Measurements from ENCODE around the gene PCDH15.

DNA sequence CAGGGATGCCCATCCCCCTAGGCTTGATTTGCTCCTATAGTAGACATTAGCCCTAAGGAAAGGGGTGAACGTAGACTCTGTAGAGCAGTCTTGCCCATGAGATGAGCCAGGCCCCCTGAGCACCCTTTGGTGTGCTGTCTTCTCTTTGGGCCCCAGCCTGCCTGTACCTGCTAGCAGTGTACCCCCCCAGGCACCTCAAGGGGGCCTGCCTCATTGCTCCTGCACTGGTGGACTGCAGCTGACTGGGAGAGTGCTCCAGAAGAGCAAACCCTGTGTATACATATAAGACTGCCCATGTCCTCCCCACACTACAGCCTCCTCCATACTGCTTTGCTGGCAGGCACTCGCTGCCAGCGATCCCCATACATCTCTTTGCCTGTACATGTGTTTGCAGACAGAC lies 206.7 kb downstream of the PCDH15 start:
- TF ChIP-seq, protein P1, sequence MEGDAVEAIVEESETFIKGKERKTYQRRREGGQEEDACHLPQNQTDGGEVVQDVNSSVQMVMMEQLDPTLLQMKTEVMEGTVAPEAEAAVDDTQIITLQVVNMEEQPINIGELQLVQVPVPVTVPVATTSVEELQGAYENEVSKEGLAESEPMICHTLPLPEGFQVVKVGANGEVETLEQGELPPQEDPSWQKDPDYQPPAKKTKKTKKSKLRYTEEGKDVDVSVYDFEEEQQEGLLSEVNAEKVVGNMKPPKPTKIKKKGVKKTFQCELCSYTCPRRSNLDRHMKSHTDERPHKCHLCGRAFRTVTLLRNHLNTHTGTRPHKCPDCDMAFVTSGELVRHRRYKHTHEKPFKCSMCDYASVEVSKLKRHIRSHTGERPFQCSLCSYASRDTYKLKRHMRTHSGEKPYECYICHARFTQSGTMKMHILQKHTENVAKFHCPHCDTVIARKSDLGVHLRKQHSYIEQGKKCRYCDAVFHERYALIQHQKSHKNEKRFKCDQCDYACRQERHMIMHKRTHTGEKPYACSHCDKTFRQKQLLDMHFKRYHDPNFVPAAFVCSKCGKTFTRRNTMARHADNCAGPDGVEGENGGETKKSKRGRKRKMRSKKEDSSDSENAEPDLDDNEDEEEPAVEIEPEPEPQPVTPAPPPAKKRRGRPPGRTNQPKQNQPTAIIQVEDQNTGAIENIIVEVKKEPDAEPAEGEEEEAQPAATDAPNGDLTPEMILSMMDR (conservative IDR thresholded peaks at IDR 0.05; ENCODE audit: low read depth in 2 of 2): no peak
- TF ChIP-seq EZH2 (IDR thresholded peaks at IDR 0.05; ENCODE audit: low read depth, unreplicated experiment): no peak
